ENCODE measurements around the gene PMS2. TPM values are rescaled to one million over a fixed set of nuclear protein-coding genes. Genes with fewer than 3 reads are reported as not detected.
"Not testable (repeated sequence)": the region's sequence is repeated elsewhere in the genome, so short reads cannot be mapped to it uniquely, and the experiment has no call there.

Gene PMS2
- total and polyA plus RNA-seq, 9 donors: 8.1 to 13.2 (median 10.4) TPM

DNA sequence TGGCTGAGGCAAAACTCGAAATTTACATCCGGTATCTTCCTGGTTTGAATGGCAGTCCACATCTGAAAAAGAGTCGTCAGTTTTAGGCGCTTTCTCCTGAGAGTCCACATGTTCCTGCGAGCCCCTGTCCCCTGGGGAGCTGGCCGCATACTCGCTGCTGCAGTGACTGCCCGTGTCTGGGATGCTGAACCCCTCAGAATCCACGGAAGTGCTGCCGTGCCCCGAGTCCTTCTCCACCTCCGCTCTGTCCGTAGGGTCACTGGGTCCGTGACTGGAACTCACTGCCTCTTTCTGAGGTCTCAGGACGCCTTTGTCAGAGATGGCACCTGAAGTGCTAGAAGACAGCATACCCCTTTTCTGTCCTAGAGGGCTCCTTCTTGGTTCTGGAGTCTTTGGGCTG is 21.8 kb downstream of the PMS2 start:
- H3K36me3 ChIP-seq (ENCODE audit: control insufficient read depth, insufficient read depth, low read length): peaks cover 19% of the 10 kb centered on the region
- not testable (repeated sequence) for H3K27ac ChIP-seq (ENCODE audit: low read length)

DNA sequence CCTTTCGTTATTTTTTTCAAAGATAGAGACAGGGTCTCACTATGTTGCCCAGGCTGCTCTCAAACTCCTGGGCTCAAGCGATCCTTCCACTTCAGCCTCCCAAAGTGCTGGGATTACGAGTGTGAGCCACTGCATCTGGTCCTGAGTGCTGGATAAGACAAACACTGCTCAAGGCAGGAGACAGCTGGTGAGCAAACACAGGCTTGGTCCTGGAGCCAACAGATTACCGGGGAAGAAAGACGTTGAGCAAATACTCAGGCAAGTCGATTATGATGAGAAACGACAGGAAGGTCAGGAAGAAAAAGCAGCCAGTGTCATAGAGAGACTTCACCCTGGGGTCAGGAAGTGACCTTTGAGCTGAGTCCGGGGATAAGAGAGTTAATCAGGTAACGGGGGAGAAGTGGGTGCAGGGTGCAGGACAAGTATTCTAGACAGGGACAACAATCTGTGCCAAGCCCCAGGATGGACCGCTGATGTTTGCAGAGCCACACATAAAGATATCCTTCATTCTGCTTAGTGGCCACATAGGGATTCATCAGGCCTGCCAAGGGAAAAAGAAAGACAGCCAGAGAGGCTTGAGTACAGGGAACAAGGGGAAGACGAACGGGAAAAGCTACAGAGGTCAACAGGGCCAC is 29.1 kb downstream of the PMS2 start:
- H3K9me3 ChIP-seq (replicated peaks; ENCODE audit: control insufficient read depth, low read depth, low read length); H3K4me1 ChIP-seq (ENCODE audit: control insufficient read depth, insufficient read depth, low read length); H3K27ac ChIP-seq (ENCODE audit: low read length); DNase-seq; H3K36me3 ChIP-seq (ENCODE audit: control insufficient read depth, insufficient read depth, low read length); H3K4me3 ChIP-seq (ENCODE audit: low read length); H3K27me3 ChIP-seq (ENCODE audit: control insufficient read depth, insufficient read depth, low read length): not testable (repeated sequence)
- WGBS (ENCODE audit: insufficient coverage): no CpG with 5 or more reads among the region's 12 CpGs

More for the DNA sequence above, 21.8 kb downstream of the PMS2 start:
- 92% methylated on average over 15 of the region's 15 CpGs for WGBS (ENCODE audit: insufficient coverage)
- not testable (repeated sequence) for H3K27me3 ChIP-seq (ENCODE audit: control insufficient read depth, insufficient read depth, low read length); H3K4me1 ChIP-seq (ENCODE audit: control insufficient read depth, insufficient read depth, low read length); H3K4me3 ChIP-seq (ENCODE audit: low read length); DNase-seq; H3K9me3 ChIP-seq (replicated peaks; ENCODE audit: control insufficient read depth, low read depth, low read length)

DNA sequence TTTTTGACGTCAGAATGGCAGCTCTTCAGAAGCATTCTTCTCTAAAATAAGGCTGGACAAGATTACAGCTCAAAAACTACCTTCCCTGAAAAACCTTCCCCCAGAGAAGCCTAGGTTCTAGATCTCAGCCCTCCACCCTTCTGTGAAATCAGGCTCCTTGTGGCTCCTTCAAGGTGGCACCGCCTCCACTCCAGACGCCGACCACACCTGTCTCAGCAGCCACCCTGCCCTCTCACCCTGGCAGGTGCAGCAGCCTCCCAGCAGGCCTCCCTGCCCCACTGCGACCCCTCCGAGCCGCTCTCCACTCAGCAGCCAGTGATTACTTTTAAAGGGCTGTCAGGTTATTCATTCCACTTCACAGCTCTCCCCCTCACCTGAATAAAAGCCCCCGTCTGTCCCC is 35.3 kb downstream of the PMS2 start:
- H3K36me3 ChIP-seq (ENCODE audit: control insufficient read depth, insufficient read depth, low read length); DNase-seq; H3K9me3 ChIP-seq (replicated peaks; ENCODE audit: control insufficient read depth, low read depth, low read length); H3K4me1 ChIP-seq (ENCODE audit: control insufficient read depth, insufficient read depth, low read length); H3K27me3 ChIP-seq (ENCODE audit: control insufficient read depth, insufficient read depth, low read length); H3K4me3 ChIP-seq (ENCODE audit: low read length); H3K27ac ChIP-seq (ENCODE audit: low read length): not testable (repeated sequence)
- no CpG with 5 or more reads among the region's 8 CpGs for WGBS (ENCODE audit: insufficient coverage)

DNA sequence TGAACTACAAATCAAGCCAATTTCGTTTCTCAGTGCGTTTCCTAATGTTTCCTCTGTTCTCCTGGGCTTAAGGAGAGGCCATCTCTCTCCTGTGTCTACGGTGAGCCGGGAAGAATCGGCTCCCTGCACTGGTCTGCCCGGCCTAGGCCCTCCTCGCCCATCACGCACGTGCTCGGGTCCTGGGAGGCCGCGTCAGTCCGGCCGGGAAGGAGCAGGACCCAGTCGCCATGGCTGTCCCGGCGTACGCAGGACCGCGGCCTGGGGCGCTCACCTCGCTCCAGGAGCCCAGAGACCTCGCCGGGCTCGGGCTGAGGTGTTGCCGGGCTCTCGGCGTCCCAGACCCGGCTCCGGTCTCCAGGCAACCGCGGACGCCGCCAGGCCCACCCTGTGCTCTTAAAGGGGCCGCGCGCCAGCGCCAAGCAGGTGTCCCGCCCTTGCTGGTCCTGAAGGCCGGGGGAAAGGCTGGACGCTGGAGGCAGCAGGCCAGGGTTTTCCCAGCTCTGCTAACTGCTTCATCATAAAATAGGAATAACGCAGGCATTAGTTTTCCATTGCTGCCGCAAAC is 38.4 kb downstream of the PMS2 start, which contains the start of gene RSPH10B:
Gene RSPH10B, minus strand, starts transcription at position 343 of the 565 bp plus-strand sequence. CDS start 3,573 bp downstream, outside the sequence.
- H3K36me3 ChIP-seq (ENCODE audit: control insufficient read depth, insufficient read depth, low read length); H3K27ac ChIP-seq (ENCODE audit: low read length); H3K4me1 ChIP-seq (ENCODE audit: control insufficient read depth, insufficient read depth, low read length); H3K27me3 ChIP-seq (ENCODE audit: control insufficient read depth, insufficient read depth, low read length); DNase-seq; H3K4me3 ChIP-seq (ENCODE audit: low read length); H3K9me3 ChIP-seq (replicated peaks; ENCODE audit: control insufficient read depth, low read depth, low read length): not testable (repeated sequence)
- no CpG with 5 or more reads among the region's 43 CpGs for WGBS (ENCODE audit: insufficient coverage)

DNA sequence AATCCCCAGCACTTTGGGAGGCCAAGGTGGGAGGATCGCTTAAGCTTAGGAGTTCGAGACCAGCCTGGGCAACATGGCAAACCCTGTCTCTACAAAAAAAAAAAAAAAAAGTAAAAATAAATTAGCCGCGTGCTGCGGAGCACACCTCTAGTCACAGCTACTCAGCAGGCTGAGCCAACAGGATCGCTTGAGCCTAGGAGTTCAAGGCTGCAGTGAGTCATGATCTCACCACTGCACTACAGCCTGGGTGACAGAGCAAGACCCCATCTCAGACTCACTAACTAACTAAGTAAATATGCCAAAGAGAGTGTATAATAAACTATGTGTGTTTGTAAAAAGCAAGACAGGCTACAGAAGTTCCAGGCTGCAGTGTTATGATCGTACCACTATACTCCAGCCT is 45.0 kb downstream of the PMS2 start:
- not testable (repeated sequence) for H3K9me3 ChIP-seq (replicated peaks; ENCODE audit: control insufficient read depth, low read depth, low read length); DNase-seq; H3K27ac ChIP-seq (ENCODE audit: low read length); H3K36me3 ChIP-seq (ENCODE audit: control insufficient read depth, insufficient read depth, low read length); H3K4me3 ChIP-seq (ENCODE audit: low read length); H3K27me3 ChIP-seq (ENCODE audit: control insufficient read depth, insufficient read depth, low read length); H3K4me1 ChIP-seq (ENCODE audit: control insufficient read depth, insufficient read depth, low read length)
- no CpG with 5 or more reads among the region's 7 CpGs for WGBS (ENCODE audit: insufficient coverage)

DNA sequence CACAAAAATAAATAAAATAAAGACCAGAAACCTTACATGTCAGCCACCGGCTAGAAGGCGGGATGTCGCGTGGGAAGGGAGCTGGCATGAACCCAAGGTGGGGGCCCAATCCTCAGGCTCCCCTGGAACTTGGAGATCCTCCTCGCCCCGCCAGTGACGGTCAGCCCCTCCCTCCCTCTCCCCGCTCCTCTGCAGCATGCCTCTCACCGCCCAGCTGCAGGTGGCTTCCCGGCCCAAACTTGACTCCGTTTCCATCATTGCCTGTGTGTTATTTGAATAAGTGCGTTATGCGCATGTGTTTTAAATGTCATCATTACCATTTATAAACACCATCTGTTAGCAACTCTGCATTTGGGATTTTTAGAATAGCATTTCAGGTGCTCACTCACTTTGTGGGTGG is 45.6 kb downstream of the PMS2 start:
- DNase-seq; H3K4me1 ChIP-seq (ENCODE audit: control insufficient read depth, insufficient read depth, low read length); H3K27ac ChIP-seq (ENCODE audit: low read length); H3K4me3 ChIP-seq (ENCODE audit: low read length); H3K27me3 ChIP-seq (ENCODE audit: control insufficient read depth, insufficient read depth, low read length); H3K36me3 ChIP-seq (ENCODE audit: control insufficient read depth, insufficient read depth, low read length); H3K9me3 ChIP-seq (replicated peaks; ENCODE audit: control insufficient read depth, low read depth, low read length): not testable (repeated sequence)
- WGBS (ENCODE audit: insufficient coverage): no CpG with 5 or more reads among the region's 13 CpGs

DNA sequence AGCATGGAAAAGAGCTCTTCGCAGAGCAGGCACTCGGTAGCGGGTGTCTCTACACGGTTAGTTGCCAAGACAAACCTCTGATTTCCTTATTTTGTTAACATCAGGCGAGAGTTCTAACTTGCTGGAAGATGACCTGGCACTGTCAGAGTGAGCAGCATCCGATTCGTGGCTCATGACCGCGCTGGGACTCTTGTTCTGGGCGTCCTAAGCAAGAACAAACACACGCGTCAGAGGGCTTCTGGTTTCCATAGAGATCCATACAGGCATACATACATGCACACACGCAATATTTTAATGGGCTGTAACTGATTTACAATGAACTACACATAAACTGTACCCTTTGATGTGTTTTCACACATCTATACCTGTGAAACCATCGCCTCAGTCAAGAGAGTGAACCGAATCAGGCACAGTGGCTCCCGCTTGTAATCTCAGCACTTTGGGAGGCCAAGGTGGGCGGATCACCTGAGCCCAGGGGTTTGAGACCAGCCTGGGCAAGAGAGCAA is 73.9 kb downstream of the PMS2 start:
- not testable (repeated sequence) for H3K27me3 ChIP-seq (ENCODE audit: control insufficient read depth, insufficient read depth, low read length); H3K27ac ChIP-seq (ENCODE audit: low read length); H3K9me3 ChIP-seq (replicated peaks; ENCODE audit: control insufficient read depth, low read depth, low read length); H3K36me3 ChIP-seq (ENCODE audit: control insufficient read depth, insufficient read depth, low read length); H3K4me1 ChIP-seq (ENCODE audit: control insufficient read depth, insufficient read depth, low read length); H3K4me3 ChIP-seq (ENCODE audit: low read length); DNase-seq
- no CpG with 5 or more reads among the region's 17 CpGs for WGBS (ENCODE audit: insufficient coverage)

DNA sequence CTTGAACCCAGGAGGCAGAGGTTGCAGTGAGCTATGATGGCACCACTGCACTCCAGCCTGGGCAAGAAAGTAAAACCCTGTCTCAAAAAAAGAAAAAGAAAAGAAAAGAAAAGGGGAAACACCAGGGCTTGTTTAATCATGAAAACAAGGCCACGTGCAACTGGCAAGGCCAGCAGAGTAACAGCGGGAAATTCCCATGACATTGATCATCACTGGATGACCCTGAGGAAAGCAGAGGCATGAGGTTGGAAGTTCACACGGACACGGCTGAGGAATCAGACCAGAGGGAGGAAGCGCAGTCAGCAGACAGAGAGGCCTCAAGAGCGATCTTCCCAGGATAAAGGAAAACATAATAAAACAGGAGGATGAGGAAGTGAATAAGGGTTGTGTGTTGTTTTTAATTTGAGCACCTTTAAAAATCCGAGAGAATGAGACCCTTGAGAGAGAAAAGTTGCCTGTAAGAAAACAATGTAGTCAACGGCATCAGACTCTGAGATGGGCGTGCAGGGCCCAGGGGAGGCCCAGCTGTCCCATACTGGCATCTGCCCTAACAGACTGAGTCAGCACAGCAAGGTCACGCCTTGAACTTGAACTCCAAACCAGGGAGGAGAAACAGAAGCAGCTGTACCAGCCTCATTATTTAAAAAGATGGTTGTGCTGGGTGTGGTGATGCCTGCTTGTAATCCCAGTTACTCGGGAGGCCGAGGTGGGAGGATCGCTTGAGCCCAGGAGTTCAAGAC is 76.8 kb downstream of the PMS2 start:
- not testable (repeated sequence) for DNase-seq; H3K27me3 ChIP-seq (ENCODE audit: control insufficient read depth, insufficient read depth, low read length); H3K4me1 ChIP-seq (ENCODE audit: control insufficient read depth, insufficient read depth, low read length); H3K9me3 ChIP-seq (replicated peaks; ENCODE audit: control insufficient read depth, low read depth, low read length); H3K4me3 ChIP-seq (ENCODE audit: low read length); H3K27ac ChIP-seq (ENCODE audit: low read length); H3K36me3 ChIP-seq (ENCODE audit: control insufficient read depth, insufficient read depth, low read length)
- no CpG with 5 or more reads among the region's 13 CpGs for WGBS (ENCODE audit: insufficient coverage)

DNA sequence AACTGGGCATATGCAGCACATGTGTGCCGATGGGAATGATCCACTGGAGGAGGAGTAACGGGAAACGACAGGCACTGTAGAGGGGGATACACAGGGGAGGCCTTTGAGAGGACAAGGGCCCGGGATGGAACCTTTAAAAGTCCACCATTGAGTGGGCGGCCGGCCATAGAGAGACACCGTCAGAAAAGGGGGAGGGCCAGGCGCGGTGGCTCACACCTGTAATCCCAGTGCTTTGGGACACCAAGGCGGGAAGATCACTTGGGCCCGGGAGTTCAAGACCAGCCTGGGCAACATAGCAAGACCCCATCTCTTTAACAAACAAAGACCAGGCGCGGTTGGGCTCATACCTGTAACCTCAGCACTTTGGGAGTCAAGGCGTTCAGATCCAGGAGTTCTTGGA is 77.6 kb downstream of the PMS2 start:
- not testable (repeated sequence) for H3K4me3 ChIP-seq (ENCODE audit: low read length); H3K27ac ChIP-seq (ENCODE audit: low read length); H3K36me3 ChIP-seq (ENCODE audit: control insufficient read depth, insufficient read depth, low read length); H3K4me1 ChIP-seq (ENCODE audit: control insufficient read depth, insufficient read depth, low read length); DNase-seq; H3K27me3 ChIP-seq (ENCODE audit: control insufficient read depth, insufficient read depth, low read length); H3K9me3 ChIP-seq (replicated peaks; ENCODE audit: control insufficient read depth, low read depth, low read length)
- WGBS (ENCODE audit: insufficient coverage): 89% methylated on average over 5 of the region's 14 CpGs

DNA sequence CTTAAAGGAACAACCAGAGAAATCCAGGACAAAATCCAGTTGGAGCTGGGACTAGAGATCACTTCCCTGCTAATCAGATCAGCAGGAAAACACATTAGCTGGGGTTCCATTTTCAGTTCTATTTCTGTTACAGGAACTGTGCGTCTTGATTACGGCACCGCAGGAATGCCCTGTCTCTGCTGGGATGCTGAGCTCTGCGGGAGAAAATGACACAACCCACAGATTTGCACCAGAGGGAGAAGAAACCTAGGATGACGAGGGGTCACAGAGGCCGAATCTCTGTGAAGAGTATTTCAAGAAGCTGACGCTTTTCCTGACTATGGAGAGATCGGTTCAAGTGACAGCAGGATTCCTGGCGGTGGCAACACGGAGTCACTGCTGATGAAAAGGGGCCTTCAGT is 78.6 kb downstream of the PMS2 start:
- not testable (repeated sequence) for H3K9me3 ChIP-seq (replicated peaks; ENCODE audit: control insufficient read depth, low read depth, low read length); H3K4me3 ChIP-seq (ENCODE audit: low read length); H3K36me3 ChIP-seq (ENCODE audit: control insufficient read depth, insufficient read depth, low read length); H3K27ac ChIP-seq (ENCODE audit: low read length); H3K4me1 ChIP-seq (ENCODE audit: control insufficient read depth, insufficient read depth, low read length); DNase-seq; H3K27me3 ChIP-seq (ENCODE audit: control insufficient read depth, insufficient read depth, low read length)
- WGBS (ENCODE audit: insufficient coverage): no CpG with 5 or more reads among the region's 10 CpGs
